Measurements from ENCODE around the gene CTIF.

DNA sequence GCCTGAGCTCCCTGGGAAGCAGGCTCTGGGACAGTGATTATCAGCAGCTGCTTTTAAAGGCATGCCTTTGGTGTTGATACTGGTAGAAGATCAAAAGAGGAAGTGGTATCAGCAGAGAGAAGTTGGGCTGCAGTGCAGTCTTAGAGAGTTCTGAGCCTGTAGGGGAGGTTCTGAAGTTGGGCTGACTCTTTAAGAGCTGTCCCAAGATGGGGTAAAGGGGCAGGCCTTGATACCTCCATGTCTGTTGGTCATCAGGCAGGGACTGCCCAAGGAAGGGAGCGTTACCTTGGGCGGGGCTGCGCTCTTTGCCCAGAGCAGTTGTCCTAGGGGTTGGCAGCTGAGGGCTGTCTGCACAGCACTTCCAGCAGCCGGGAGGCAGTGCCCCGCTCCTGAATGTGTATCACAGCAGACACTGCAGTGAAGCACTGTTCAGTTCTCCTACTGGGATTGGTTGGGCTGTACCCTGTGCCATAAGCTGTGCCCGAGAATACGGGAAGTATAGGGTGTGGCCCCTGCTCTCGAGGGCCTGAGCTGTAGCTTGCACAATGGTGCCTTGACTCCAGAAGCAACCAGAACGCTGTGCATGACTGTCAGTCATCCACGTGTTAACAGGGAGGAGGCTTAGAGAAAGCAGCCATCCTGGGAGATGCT, 177.0 kb downstream of the CTIF start:
- TF ChIP-seq POLR2AphosphoS5 (IDR thresholded peaks at IDR 0.05; ENCODE audit: low read depth, low read length) (no peak), POLR2A (IDR thresholded peaks at IDR 0.05; ENCODE audit: low read depth, low read length) (no peak), TAF1 (IDR thresholded peaks at IDR 0.05; ENCODE audit: low read depth, low read length) (no peak), SPI1 (IDR thresholded peaks at IDR 0.05; ENCODE audit: low read depth, low read length) (peak; percentile 99), POU2F2 (IDR thresholded peaks at IDR 0.05; ENCODE audit: low read depth, low read length) (no peak)

All from GM12891 (cell line).